Activated naive CD4-positive, alpha-beta T cell (primary cell): ENCODE results near the gene GAP43.

Experiments used
- DNase-seq, 4 experiments: peaks; one replicate each; lab custom pipeline; 2025; lab: John Stamatoyannopoulos, UW

GAP43 gene

GRCh38 chr3:115662356-115662755 lies 39.0 kb downstream of the GAP43 start:
- DNase-seq: no peak

GRCh38 chr3:115663414-115663813 lies 40.1 kb downstream of the GAP43 start:
- DNase-seq: no peak

GRCh38 chr3:115666081-115666480 lies 42.8 kb downstream of the GAP43 start:
- no peak for DNase-seq

- no peak for DNase-seq
Measured at GRCh38 chr3:115666920-115667737, 43.8 kb downstream of the GAP43 start.

DNA sequence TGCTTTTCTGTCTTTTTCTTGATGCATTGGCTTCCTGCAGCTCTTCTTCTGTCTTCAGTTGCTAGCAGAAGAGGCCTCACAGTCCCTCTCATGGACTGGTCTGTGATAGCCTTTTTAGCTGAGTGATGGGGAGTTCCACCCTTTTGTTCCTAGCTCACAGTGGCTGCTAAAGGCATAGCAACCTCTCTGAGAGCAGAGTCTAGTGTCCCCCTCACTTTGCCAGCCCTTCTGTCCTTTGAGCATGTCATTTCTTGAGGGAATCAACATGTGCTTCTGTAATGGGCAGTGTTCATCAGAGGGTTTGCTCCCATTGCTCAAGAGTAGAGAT lies 44.4 kb downstream of the GAP43 start:
- no peak for DNase-seq

DNA sequence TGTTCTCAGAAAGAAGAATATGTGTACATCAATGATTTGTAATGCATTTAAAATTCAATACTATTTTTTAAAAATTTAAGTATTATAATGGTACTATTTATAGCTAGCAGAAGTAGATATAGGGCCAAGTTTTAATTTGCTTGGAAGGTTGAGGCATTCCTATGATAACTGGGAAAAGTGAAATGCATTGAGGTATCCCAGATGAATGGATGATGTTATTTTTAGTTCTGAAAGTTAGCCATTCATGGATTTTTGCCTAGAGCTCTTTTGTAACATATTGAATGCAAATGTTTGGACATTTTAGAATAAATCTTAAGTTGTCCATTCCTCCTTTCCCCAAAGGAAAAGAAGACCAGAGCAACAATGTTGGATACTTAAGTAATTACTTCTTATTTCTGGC lies 47.6 kb downstream of the GAP43 start:
- DNase-seq: no peak

DNA sequence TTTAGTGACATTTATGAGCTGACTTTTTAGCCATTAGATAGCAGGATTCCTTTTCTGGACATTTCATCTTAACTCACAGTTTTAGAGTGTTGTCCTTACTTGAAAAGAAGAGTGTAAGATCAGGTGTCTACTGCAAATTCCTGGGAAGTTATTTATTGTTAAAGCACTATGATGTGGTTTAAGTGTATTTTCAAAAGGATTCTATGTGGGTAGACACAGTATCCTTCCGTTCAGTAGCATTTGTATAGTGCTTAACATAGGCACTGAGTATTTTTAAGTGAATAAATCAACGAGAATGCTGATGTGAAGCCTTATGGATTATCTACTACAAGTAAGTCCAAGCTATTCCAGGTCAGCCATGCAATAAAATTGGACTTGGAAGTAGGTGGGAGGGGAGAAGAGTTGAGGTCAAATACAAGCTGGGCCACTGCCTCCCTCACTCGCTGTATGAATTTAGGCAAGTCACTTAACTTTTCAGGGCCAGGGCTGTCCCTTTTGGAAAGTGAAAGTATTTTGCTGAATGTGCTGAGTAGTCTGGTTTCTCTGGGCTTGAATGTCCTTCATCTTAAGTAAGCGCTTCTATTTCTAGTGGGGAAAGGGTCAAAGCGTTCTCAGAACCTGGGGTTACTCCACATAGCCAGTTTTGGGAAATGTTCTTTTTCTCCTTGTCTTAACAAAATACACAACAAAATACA lies 48.6 kb downstream of the GAP43 start:
- no peak for DNase-seq

DNA sequence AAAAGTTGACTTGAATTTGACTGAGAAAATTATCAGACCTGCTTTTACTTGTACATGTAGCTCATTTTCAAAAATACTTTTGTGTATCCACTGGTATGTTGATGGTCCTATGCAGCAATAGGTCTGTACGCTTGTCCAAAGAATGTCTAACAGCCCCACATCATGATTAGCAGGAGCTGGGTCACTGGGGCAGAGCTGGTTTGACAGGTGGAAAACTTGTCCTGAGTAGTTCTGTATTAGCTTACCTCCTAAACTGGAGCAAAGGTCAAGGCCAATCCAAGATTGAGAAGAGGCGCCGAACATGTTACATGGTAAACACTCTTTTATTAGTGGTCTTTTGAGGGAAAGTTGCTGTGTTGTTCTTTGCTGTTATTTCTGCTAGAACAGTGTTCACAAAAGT lies 50.6 kb downstream of the GAP43 start:
- DNase-seq: no peak

DNA sequence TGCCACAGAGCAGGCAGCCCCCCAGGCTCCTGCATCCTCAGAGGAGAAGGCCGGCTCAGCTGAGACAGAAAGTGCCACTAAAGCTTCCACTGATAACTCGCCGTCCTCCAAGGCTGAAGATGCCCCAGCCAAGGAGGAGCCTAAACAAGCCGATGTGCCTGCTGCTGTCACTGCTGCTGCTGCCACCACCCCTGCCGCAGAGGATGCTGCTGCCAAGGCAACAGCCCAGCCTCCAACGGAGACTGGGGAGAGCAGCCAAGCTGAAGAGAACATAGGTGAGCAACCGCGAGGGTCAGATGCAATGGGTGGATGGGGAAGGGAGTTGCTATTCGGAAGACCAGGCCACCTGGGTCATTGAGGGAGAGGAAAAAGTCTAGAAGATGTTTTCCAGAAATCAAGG lies 53.0 kb downstream of the GAP43 start:
- DNase-seq: no peak

- no peak for DNase-seq
Measured at GRCh38 chr3:115680803-115681345, 57.6 kb downstream of the GAP43 start.

DNA sequence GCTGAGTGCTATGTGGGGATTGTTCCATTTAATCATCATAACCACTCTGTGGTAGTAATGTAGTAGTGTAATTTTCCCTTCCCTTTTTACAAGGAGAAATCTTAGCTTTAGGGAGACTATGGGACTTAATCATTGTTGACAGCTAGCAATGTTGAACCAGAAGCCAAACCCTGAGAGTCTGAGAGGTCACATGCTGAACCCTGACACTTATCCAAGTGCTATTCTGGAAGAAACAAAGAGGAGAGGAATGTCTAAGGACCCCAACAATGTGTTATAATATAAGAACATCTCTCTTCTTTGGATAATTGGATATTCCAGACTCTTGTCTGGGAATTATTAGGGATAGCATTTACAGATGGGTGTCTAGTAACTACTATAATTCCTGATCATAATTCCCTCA lies 58.4 kb downstream of the GAP43 start:
- no peak for DNase-seq

- DNase-seq: no peak
Measured at GRCh38 chr3:115683305-115683704, 60.0 kb downstream of the GAP43 start.

DNA sequence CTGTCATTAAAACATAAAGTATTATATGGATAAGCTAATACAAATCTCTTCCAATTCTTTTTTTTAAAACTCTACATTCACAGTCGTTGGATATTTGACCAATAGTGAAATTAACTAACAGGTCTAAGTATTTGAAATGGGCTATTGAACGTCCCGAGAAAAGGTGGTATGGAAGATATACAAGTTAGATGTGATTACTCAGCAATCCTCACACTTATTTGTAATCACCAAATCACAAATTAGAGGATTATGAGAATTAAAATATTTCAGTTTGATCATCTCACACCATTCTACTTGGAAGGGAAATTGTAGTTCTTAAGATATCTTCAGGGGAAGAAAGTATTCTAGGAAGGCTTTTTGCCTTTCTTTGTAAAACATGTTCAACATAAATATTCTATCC lies 60.5 kb downstream of the GAP43 start:
- DNase-seq: no peak

GRCh38 chr3:115685097-115685496 lies 61.8 kb downstream of the GAP43 start:
- no peak for DNase-seq

DNA sequence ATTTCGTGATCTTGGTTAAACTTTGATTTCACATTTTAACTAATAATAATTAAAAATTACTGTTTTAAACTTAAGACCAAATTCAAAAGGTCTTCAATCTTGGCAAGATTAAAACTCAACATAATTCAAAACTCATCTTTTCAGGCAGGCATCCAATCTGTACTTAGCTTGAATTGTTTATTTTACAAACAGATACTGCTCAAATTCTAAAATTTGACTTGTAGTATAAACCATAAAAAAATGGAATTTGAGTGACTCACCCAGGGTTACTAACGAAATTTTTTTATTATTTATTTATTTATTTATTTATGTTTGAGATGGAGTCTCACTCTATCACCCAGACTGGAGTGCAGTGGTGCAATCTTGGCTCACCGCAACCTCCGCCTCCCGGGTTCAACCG lies 64.4 kb downstream of the GAP43 start:
- DNase-seq: no peak

GRCh38 chr3:115688418-115688817 lies 65.1 kb downstream of the GAP43 start:
- no peak for DNase-seq

DNA sequence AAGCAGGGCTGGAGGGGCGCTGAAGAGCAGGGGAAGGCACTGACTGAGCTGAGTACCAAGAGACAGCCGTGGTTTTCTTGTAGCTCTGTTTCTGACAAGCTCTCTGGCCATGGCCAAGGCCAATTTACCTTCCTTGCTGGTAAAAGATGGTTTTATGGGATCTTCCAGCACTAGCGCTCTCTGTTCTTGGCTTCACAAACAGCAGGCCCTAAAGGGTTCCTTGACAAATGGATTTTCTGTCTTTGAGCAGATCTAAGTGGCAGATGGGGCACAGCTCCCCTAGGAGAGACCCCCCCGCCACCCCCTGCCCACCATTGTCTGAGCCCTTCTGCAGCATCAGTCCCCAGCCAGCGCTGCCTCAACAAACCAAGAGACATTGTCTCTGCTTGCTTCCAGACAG lies 66.6 kb downstream of the GAP43 start:
- DNase-seq: no peak

DNA sequence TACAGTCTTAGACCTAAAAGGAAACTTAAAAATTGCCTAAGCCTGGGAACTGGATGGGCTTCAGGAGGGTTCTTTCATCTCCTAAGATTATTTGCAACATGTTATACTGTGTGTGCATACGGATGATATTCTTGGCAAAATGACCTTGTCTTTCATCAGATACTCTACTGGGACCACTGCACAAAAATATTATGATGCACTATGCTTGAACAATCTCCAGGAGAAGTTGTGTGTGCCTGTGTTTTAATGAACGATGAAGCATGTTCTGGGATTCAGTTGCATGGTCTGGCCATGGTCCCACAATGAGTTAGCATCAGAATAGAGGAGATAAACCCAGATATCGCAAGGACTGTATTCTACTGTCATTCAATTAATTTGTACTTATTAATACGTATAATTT lies 68.7 kb downstream of the GAP43 start:
- no peak for DNase-seq

- peak; percentile 5 to 34 (median 16) for DNase-seq
Measured at GRCh38 chr3:115692887-115693524, 69.7 kb downstream of the GAP43 start.

DNA sequence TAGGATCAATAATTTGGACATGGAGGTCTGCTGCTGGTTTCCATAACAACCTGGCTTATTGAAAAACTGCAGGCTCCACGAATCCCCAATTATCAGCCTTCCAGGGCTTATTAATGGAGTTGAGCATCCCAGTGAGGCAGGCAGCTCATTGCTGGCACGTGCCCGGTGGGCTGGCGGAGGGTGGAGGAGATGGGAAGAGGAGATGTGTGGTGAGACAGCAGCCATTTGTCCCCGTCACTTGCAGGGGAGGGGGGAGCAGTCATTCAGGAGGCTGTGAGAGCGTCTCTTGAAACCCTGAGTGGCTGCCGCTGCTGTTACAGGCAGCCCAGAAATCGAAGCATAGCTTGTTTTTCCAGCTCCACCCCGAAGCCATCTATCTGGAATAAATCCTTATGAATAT lies 70.6 kb downstream of the GAP43 start:
- DNase-seq: no peak

DNA sequence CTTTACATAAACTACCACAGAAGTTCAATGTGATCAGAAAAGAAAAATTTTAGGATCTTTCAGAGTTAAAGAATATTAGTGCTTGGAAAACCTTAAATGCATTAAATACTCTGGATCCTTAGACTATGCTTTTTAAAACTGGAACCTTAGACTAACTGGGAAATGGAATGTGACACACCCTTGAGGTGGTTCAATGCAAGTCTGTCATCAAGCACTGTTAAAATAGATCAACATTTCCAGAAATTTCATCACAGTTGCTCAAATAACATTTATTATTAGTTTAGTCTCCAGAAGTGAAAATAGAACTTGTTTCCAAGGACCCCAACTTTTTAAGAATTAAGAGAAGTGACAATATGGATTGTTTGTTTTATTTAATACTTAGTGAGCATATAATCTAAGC lies 71.8 kb downstream of the GAP43 start:
- no peak for DNase-seq

GRCh38 chr3:115697263-115698053 lies 74.1 kb downstream of the GAP43 start:
- DNase-seq: no peak
